Glomerular visceral epithelial cell (primary cell): ENCODE data around the gene CES2.
"Not testable (repeated sequence)": the region's sequence is repeated elsewhere in the genome, so short reads cannot be mapped to it uniquely, and the experiment has no call there.

Experiments
- DNase-seq: peaks from one replicate; pipeline ENCODE4 v3.0.0-alpha.2; 2016; ENCODE audit errors: extremely low spot score

The CES2 gene

DNA sequence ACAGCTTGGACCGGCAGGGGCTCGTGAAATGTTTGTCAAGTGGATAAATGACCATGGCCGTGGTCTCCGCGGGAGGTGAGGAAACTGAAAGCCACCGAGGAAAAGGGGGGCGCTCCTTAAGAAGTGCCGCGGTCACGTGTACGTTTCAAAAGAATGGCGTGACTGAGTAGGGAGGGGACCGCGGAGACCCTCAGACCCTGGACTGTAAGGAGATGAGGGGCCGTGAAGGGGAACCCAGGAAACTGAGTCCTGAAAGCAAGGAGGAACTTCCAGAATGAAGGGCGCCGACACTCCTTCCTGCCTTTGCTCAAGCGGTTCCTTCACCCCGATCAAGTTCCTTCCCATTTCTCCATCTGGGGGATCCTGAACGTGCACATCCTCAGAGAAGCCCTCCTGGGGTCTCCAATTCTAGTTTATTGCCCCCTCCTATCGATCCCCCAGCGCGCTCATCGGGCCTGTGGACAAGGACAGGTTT lies 440 bp upstream of the CES2 start:
- DNase-seq: not testable (repeated sequence)

DNA sequence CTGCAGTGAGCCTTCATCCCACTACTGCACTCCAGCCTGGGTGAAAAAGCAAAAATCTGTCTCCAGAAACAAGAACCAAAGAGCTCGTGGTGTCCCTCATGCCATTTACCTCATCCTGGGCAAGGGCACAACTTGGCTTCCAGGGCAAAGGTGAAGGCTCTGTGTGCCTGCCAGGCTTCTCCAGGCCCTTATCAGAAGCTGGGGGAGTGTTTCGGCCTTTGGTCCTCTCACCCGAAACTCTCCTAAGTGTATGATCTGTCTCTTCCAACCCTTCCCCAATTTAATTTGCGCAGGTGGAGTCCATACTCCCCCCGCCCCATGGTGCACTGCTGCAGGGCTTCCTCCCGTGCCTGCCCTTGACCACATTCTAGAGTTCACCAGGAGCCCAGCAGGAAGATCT lies 1.1 kb downstream of the CES2 start:
- no peak for DNase-seq

DNA sequence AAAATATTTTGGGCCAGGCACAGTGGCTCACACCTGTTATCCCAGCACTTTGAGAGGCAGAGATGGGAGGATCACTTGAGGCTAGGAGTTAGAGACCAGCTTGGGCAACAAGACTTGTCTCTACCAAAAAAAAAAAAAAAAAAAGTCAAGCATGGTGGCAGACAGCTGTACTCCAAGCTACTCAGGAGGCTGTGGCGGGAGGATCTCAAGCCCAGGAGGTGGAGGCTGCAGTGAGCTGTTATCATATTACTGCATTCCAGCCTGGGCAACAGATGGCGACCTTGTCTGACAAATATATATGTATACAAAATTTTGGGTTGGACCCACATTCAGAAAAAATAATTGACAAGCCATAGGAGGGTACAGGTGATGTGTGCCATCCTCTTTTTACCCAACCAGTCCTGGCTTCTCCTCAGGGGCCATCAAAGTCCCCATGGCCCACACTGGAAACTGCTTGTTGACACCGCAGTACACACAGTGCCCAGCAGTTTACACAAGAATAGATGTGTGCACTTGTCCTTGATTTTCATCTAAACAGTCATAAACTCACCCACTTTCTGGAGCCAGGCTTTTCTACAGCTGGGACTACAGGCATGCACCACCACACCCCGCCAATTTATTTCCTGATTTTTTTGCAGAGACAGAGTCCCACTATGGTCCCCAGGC lies 1.7 kb downstream of the CES2 start:
- no peak for DNase-seq

DNA sequence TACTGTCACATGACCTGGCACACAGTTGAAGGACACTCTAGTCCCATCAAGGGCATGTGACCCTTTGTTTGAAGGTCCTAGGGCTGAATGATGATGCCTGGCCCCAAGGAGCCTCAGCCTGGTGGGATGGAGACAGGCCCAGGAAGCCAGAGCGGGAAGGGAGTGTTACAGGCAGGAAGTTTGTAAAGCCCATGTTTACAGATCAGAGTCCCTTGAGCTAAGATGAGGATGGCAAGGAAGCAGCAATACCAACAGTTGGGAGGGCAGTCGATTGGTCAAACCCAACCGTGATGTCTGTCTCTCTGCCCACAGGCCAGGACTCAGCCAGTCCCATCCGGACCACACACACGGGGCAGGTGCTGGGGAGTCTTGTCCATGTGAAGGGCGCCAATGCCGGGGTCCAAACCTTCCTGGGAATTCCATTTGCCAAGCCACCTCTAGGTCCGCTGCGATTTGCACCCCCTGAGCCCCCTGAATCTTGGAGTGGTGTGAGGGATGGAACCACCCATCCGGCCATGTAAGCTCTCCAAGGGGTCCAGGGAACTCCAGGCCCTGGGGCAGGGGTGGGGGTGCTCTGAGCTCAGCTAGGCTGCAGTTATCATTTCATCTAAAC lies 2.5 kb downstream of the CES2 start:
- DNase-seq: no peak

DNA sequence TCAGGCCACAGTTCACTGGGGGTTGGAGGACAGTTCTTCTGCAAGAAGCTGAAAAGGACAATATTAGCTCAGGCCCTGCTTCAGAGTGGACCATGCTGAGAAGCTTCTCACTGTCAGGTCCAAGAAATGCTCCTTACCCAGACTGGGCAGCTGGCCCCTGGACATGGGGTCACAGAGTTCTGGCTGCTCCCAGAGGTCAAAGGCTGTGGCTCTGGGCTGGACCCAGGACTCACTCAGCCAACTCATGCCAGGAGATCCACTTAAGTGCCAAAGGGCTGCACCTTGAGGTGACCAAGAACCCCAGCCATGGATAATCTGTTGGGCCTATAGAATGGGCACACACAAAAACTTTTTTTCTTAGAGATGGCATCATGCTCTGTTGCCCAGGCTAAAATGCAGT lies 4.0 kb downstream of the CES2 start:
- no peak for DNase-seq

DNA sequence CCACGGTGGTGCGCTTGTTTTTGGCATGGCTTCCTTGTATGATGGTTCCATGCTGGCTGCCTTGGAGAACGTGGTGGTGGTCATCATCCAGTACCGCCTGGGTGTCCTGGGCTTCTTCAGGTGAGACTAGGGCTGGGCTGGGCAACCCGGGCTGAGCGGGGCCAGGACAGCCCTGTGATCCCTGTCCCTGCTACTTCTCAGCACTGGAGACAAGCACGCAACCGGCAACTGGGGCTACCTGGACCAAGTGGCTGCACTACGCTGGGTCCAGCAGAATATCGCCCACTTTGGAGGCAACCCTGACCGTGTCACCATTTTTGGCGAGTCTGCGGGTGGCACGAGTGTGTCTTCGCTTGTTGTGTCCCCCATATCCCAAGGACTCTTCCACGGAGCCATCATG lies 4.9 kb downstream of the CES2 start:
- DNase-seq: no peak

DNA sequence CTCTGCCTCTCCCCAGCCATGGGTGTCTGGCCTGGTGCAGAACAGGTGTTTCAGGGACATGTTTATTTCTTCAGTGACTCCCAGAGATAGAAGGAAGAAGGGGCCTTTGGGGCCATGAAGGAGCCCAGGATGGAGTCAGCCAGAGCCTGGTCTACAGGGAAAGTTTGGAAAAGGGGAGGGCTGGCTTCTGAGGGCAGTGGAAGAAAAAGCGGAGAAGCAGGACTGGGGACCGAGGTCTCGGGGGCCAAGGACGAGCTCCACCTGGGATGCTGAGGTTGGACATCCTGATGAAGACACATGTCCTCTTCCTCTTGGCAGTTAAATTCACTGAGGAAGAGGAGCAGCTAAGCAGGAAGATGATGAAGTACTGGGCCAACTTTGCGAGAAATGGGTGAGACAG lies 7.7 kb downstream of the CES2 start:
- no peak for DNase-seq

DNA sequence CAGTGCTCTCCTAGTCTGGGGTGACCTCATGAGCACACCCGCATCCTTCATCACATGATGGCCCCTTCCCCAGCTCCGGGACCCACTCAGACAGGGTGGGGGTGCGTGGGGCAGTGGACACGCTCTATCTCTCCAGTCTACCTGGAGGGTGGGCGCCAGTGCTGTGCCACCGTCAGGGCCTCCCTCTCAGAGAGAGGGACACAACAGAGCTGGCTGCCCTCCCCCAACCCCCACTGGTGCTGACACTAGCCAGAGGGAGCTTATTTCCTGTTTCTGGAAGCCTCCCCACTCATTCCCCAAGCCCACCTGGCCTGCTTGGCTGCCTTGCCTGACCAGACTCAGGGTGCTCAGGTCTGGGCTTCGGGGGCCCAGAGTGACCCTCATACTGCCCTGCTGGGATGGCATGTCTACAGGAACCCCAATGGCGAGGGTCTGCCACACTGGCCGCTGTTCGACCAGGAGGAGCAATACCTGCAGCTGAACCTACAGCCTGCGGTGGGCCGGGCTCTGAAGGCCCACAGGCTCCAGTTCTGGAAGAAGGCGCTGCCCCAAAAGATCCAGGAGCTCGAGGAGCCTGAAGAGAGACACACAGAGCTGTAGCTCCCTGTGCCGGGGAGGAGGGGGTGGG lies 8.2 kb downstream of the CES2 start:
- no peak for DNase-seq

DNA sequence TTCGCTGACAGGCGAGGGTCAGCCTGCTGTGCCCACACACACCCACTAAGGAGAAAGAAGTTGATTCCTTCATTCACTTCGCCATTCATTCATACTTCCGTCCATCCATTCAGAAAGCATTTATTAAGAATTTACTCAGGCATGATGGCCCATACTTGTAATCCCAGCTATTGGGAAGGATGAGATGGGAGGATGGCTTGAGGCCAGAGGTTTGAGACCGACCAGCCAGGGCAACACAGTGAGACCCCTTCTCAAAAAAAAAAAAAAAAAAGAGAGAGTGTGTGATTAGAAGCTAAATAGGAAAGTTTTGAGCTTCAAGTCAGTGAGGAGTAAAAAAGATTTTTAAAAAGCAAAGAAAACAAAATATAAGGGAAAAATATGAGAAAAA lies 8.7 kb downstream of the CES2 start:
- no peak for DNase-seq

DNA sequence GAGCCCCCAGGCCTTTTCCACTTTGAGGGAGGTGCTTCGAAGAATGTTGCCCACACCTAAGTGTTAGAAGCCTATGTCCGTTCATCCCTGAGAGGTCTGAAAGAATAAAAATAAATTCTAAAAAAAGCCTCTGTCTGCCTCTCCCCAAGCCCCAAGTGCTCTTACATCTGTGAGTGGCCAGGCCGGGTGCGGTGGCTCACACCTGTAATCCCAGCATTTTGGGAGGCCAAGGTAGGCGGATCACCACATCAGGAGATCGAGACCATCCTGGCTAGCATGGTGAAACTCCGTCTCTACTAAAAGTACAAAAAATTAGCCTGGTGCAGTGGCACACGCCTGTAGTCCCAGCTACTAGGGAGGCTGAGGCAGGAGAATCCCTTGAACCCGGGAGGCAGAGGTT lies 9.7 kb downstream of the CES2 start:
- DNase-seq: not testable (repeated sequence)

DNA sequence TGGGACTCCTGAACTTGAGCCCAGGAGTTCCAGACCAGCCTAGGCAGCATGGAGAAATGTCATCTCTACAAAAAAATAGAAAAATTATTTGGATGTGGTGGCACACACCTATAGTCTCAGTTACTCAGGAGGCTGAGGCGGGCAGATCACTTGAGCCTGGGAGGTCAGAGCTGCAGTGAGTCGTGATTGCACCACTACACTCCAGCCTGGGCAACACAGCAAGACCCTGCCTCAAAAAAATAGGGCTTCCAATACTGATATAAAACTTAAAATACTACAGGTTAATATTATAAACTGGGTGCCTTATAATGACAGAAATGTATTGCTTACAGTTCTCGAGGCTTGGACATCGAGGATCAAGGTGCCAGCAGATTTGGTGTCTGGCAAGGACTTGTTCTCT lies 10.6 kb downstream of the CES2 start:
- DNase-seq: no peak

DNA sequence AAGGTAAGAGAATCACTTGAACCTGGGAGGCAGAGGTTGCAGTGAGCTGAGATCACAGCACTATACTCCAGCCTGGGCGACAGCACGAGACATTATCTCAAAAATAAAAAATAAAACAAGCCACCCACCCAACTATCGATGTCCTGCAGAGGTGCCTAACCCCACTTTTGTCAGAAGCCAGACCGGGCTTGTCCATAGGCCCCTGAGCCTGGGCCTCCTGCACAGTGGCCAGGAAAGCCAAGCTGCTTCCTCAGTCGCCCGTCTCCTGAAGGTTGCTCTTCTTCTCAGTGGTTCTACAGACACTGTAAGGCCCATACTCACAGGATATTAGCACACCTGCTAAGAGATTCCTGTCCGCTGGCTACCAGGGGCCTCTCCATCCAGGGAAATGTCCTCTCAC lies 11.2 kb downstream of the CES2 start:
- DNase-seq: no peak

DNA sequence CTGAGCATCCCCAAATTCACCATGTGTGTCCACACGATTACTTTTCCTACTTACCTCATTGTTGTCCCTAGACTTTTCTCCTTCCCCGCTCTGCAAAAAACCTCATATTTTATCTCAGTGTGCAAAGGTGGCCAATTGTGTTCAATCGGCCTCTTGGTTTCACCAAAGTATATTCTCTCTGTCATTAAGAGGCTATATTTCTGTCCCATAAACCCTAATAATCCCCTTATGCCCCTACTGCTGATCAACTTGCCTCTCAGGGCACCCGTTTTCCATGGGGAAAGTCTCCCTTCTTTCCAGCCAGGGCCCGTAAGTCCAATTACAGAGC lies 11.6 kb downstream of the CES2 start:
- no peak for DNase-seq

DNA sequence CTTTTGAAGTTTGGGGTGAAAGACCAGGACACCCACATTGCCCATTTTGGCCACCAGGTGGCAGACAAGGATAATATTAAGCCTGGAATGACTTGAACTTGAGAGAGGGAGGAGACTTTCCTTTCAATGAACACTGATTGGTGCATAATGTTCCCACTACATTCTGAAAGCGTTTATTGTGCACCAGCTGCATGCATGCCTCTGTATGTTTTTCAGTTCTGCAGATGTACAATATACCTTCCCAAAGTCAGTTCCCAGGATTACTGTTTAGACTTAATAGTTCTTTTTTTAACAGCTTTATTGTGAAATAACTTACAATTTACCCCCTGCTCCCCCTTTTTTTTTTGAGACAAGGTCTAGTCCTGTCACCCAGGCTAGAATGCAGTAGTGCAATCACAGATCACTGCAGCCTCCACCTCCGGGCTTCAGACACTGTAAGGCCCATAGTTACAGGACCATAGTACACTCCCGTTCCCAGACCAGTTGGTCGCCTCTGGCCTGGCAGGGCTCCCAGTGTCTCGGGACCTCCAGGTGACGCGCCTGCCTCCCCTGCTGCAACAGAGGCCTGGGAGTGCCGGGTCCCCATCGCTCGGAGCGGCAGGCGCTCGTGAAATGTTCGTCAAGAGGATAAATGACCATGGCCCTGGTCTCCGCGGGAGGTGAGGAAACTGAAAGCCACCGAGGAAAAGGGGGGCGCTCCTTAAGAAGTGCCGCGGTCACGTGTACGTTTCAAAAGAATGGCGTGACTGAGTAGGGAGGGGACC lies 12.2 kb downstream of the CES2 start:
- DNase-seq: peak; percentile 80

DNA sequence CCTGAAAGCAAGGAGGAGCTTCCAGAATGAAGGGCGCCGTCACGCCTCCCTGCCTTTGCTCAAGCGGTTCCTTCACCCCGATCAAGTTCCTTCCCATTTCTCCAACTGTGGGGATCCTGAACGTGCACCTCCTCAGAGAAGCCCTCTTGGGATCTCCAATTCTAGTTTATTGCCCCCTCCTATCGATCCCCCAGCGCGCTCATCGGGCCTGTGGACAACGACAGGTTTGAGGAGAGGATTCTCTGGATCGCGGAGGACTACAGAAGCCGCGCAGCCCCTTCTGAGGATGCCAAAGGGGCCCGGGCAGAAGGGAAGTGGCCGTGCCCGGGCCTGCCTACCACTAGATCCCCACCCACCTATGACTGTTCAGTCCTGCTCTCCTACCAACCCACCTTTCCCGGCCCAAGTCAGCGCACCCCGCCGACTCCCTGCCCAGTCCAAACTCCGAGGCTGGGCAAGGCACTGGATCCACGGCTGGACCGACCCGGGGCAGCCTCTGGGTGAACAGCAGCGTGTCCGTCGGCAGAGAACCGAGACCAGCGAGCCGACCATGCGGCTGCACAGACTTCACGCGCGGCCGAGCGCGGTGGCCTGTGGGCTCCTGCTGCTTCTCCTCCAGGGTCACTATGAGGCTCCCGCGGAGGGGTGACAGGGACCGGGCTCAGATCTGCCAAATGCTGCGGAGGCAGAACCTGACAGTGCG lies 13.0 kb downstream of the CES2 start:
- DNase-seq: no peak

DNA sequence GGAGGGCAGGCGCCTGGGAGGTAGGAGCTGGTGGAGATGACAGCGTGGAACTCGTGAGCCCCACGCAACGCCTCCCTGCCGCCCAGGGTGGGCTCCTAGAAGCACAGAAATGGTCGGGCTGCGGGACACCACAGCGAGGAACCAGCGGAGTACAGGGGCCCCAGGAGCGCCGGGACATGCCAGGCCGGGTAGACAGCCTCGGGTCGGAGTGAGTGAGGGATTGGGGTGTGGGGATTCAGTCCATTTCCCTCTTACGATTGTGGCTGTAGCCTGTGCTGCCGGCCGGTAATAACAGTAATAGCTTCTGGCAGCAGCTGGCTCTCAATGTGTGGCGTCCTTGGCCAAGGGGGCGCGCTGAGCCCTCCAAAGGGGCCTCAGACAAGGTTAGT lies 13.5 kb downstream of the CES2 start:
- DNase-seq: no peak

DNA sequence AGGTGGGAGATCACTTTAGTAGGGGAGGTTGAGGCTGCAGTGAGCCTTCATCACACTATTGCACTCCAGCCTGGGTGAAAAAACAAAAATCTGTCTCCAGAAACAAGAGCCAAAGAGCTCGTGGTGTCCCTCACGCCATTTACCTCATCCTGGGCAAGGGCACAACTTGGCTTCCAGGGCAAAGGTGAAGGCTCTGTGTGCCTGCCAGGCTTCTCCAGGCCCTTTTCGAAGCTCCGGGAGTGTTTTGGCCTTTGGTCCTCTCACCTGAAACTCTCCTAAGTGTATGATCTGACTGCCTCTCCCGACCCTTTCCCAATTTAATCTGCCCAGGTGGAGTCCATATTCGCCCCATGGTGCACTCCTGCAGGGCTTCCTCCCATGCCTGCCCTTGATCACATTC lies 14.2 kb downstream of the CES2 start:
- DNase-seq: no peak

DNA sequence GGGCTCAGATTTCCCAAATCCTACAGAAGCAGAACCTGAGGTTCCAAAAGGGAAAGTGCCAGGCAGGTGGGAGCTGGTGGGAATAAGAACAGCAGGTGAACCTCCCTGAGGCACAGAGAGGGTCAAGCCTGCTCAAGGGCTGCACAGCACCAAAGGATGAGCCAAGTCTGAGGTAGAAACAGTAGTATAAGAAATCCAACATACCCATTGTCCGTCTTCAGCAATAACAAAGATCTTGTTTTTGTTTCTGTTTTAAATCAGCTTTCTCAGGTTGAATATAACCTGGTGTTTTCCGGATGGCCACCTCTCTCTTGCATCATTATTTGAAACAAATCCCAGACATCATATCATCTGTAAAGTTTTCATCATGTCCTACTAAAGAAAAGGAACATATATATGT lies 15.1 kb downstream of the CES2 start:
- DNase-seq: no peak

DNA sequence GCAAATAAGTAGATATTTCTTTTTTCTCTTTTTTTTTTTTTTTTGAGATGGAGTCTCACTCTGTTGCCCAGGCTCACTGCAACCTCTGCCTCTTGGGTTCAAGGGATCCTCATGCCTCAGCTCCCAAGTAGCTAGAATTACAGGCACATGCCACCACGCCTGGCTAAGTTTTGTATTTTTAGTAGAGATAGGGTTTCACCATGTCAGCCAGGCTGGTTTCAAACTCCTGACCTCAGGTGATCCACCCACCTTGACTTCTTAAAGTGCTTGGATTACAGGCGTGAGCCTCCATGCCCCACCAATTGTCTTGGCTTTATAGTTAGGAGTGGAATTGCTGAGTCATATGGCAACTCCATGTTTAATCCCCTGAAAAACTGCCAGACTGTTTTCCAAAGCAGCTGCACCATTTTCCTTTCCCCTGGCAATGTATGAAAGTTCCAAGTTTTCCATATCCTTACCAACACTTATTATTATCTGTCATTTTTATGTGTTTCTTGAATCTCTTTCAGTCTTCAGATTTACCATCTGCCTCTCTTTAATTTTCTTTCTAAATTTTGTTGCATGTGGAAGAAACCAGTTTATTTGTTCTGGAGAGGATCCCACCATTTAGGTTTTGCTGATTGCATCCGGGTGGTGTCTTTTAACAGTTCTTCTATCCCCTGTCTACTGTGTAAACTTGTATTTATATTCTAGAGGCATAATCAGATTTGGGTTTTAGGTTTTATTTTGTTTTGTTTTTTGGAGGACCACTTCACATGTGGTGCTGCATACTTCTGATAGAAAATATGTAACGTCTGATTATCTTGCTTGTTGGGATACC lies 15.9 kb downstream of the CES2 start:
- DNase-seq: no peak

DNA sequence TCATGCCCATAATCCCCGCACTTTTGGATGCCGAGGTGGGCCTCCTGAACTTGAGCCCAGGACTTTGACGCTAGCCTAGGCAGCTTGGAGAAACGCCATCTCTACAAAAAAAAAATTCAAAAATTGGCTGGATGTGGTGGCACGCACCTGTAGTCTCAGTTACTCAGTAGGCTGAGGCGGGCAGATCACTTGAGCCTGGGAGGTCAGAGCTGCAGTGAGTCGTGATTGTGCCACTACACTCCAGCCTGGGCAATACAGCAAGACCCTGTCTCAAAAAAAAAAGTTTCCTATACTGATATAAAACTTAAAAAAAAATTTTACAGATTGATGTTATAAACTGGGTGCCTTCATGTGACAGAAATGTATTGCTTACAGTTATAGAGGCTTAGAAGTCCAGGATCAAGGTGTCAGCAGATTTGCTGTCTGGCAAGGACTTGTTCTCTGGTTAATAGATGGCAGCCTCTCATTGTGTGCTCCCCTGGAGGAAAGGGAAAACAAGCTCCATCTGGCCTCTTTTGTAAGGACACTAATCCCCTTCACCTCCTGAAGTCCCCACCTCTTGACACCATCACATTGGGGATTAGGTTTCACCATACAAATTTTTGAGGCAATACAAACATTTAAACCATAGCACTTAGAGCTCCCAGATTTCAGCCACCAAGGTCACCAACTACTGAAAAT lies 17.3 kb downstream of the CES2 start:
- DNase-seq: no peak
